H1 (cell line): Measurements from ENCODE around the gene VWA7. TPM values are rescaled to one million over a fixed set of nuclear protein-coding genes. Genes with fewer than 3 reads are reported as not detected.

Source experiments
- JUND ChIP-seq: IDR thresholded peaks from 2 replicates; pipeline ENCODE4 v1.6.1; 2011; ENCODE audit warnings: mild to moderate bottlenecking, improper control_type of control experiment, low read length
- RBBP5 ChIP-seq: IDR thresholded peaks from 2 replicates; pipeline ENCODE4 v1.7.1; 2012; ENCODE audit warnings: low read depth, mild to moderate bottlenecking, inconsistent platforms, low read length, moderate library complexity, borderline replicate concordance
- SIN3A ChIP-seq, 2 experiments: IDR thresholded peaks in 1 of 2; conservative IDR thresholded peaks in 1 of 2; 2 replicates each; pipeline ENCODE4 v1.6.1; 2011 to 2012; ENCODE audit warnings: low read length in 2 of 2, improper control_type of control experiment in 1 of 2, low read depth in 1 of 2, mild to moderate bottlenecking in 1 of 2
- SRF ChIP-seq: IDR thresholded peaks from 2 replicates; pipeline ENCODE4 v1.6.1; 2011; ENCODE audit warnings: mild to moderate bottlenecking, low read depth, low read length, moderate library complexity
- ZNF274 ChIP-seq: IDR thresholded peaks from 2 replicates; pipeline ENCODE4 v1.7.0; 2012; ENCODE audit warnings: low read length, borderline replicate concordance; ENCODE audit errors: extremely low read depth
- polyA plus RNA-seq, 7 experiments: library from polyadenylated mRNA; depleted of rRNA in 3 of 7; stranded (reverse) in 5 of 7; unstranded in 2 of 7; fragments of >200 nt in 5 of 7; fragments of 200-250 nt in 2 of 7; gene quantifications; 1 replicate in 5 of 7; 2 replicates in 1 of 7; 4 replicates in 1 of 7; pipeline versions ENCODE4 v1.2.1 to v1.2.3, GENCODE V29; 2011 to 2013; ENCODE audit warnings: missing spikeins in 2 of 7, mixed read lengths in 2 of 7
- total RNA-seq: library from RNA; stranded (reverse); fragmentation: NEBNext Ultra II Directional; extraction: Animal tissue kit (Norgen Biotek cat#: 25700); gene quantifications from 2 replicates; pipeline ENCODE4 v1.2.1, GENCODE V29; 2021
- TF ChIP-seq, protein P1 (sequence below): IDR thresholded peaks from 2 replicates; pipeline ENCODE4 v1.6.1; 2011; ENCODE audit warnings: low read length, improper control_type of control experiment
- TF ChIP-seq, protein P2 (sequence below), 3 experiments: IDR thresholded peaks; 1 replicate in 2 of 3; 2 replicates in 1 of 3; pipeline versions ENCODE4 v1.5.1 to v1.6.1; 2011; ENCODE audit warnings: low read length in 3 of 3, mild to moderate bottlenecking in 3 of 3, inconsistent platforms in 2 of 3, low read depth in 1 of 3, moderate library complexity in 1 of 3; ENCODE audit not compliant: insufficient read depth in 1 of 3; ENCODE audit errors: control extremely low read depth in 1 of 3

Gene VWA7
- total and polyA plus RNA-seq, 2 of the 8 experiments (the other 6 are each of a cell fraction or from before 2014, with no cell fraction given) = 0.82 to 2.1 TPM

DNA sequence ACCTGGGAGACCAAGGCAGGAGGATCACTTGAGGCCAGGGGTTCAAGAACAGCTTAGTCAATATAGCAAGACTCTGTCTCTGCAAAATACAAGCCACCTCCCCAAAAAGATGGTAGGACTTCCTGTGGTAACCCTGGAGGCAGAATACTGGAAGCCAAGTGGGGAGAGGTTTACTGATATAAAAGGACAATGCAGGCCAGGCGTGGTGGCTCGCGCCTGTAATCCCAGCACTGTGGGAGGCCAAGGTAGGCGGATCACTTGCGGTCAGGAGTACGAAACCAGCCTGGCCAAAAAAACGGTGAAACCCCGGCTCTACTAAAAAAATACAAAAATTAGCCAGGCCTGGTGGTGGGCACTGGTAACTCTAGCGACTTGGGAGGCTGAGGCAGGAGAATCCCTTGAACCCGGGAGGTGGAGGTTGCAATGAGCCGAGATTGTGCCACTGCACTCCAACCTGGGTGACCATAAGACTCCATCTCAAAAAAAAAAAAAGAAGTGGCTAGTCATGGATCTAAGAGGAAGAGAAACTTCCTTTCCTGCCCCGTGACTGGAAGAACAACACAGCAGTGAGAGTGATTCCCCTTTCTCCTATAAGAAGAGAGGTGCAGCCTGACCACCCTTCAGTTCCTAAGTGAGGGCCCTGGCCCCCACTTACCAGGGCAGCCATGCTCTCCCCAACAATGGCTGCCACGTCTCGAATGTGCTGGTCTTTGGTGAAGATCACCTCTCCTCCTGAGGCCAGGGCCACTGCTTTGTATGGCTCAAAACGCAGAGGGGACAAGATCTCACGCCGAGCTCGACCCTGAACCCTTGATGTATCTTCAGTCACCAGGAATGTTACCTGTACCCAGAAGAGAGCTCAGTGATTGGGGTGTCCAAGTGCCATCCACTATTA is 8.5 kb downstream of the VWA7 start (continued):
- TF ChIP-seq RBBP5 (no peak), JUND (no peak), ZNF274 (no peak), SRF (no peak), SIN3A (conservative IDR thresholded peaks at IDR 0.05 in 1 of 2, IDR thresholded peaks at IDR 0.05 in 1 of 2; ENCODE audit: low read depth in 1 of 2, low read length in 2 of 2) (no peak)
- TF ChIP-seq, protein P1, sequence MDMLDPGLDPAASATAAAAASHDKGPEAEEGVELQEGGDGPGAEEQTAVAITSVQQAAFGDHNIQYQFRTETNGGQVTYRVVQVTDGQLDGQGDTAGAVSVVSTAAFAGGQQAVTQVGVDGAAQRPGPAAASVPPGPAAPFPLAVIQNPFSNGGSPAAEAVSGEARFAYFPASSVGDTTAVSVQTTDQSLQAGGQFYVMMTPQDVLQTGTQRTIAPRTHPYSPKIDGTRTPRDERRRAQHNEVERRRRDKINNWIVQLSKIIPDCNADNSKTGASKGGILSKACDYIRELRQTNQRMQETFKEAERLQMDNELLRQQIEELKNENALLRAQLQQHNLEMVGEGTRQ = no peak
- TF ChIP-seq, protein P2, sequence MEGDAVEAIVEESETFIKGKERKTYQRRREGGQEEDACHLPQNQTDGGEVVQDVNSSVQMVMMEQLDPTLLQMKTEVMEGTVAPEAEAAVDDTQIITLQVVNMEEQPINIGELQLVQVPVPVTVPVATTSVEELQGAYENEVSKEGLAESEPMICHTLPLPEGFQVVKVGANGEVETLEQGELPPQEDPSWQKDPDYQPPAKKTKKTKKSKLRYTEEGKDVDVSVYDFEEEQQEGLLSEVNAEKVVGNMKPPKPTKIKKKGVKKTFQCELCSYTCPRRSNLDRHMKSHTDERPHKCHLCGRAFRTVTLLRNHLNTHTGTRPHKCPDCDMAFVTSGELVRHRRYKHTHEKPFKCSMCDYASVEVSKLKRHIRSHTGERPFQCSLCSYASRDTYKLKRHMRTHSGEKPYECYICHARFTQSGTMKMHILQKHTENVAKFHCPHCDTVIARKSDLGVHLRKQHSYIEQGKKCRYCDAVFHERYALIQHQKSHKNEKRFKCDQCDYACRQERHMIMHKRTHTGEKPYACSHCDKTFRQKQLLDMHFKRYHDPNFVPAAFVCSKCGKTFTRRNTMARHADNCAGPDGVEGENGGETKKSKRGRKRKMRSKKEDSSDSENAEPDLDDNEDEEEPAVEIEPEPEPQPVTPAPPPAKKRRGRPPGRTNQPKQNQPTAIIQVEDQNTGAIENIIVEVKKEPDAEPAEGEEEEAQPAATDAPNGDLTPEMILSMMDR (IDR thresholded peaks at IDR 0.05; ENCODE audit: control extremely low read depth in 1 of 3, insufficient read depth in 1 of 3, low read depth in 1 of 3, low read length in 3 of 3) = no peak
- TF ChIP-seq, all 59 proteins: peak for 0
